PFSK-1 (cell line): ENCODE data around the gene PNPLA7.

Experiments
- POLR2AphosphoS5 ChIP-seq: IDR thresholded peaks from 2 replicates; pipeline ENCODE4 v1.6.1; 2012; ENCODE audit warnings: low read depth, mild to moderate bottlenecking, control low read depth, low read length, moderate library complexity
- SIN3A ChIP-seq: IDR thresholded peaks from 2 replicates; pipeline ENCODE4 v1.6.1; 2012; ENCODE audit warnings: mild to moderate bottlenecking, low read length, moderate library complexity, borderline replicate concordance; ENCODE audit not compliant: insufficient read depth

DNA sequence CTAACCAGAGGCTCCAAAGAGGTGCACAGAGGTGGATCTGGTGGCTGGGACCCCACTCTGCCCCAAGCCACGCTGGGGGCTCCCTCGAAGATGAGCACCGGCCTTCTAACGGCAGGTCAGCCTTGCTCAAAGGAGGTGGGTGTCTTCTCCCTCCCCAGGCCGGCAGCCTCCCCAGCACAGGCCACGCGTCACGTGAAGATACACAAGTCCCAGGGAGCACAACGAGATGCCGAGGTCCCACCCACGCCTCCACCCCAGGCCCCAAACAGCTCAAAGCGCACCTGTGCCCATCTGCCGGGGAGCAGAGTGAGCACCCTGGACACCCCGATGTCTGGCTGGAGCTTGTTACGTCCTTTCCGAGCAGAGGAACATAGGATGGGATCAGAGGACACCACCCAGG lies 12.1 kb downstream of the PNPLA7 start:
- no peak for TF ChIP-seq SIN3A
- TF ChIP-seq POLR2AphosphoS5: no peak
